CD4-positive, alpha-beta T cell treated with Interleukin-6 at 100 ng/mL for 8 hours (primary cell): ENCODE measurements around the gene SNX20.

ENCODE experiments used
- DNase-seq: peaks from one replicate; pipeline ENCODE4 v3.0.0-alpha.2; 2020; ENCODE audit warnings: mixed read lengths, low spot score

Gene SNX20, protein sequence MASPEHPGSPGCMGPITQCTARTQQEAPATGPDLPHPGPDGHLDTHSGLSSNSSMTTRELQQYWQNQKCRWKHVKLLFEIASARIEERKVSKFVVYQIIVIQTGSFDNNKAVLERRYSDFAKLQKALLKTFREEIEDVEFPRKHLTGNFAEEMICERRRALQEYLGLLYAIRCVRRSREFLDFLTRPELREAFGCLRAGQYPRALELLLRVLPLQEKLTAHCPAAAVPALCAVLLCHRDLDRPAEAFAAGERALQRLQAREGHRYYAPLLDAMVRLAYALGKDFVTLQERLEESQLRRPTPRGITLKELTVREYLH

DNA sequence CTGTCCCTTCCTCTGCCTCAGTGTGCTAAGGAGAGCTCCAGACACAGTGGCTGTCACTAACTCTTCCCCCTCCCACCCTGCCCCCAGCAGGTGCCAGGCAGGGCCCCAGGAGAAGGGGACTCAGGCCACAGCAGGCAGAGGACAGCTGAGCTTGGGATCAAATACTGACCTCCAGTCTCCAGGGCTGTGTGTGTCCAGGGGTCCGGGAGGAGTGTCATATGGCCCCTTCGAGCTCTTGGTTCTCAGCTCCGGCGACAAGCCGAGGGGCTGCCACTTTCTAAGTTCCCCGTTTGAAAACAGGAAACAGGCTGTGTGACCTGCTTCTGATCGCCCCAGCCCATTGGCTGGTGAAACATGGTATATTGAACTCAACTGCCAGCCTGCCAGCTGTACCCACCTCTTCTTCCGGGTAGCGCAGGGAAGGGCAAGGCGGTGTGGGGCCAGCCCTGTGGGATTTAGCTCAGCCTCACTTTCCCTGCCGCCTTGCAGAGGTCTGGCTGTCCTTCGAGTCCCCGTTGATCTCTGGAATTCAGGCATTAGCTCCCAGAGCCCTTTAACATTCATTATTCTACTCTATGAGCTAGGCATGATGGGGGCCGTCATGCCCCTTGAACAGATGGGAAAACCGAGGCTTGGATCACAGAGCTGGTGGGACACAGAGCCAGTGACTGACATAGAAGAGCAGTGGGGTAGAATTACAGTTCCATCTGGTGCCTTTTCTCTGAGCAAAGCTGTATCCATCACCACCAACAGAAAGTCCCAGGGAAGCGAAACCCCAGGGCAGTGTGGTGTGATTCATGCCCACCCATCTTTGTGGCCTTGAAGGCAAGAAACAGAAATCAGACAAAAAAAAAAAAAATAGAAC lies at the start of gene SNX20:
TSS of gene SNX20 (minus strand) at position 292 of the 865 bp plus-strand sequence. CDS start 3,786 bp downstream, outside the sequence.
- peak; percentile 82 for DNase-seq

DNA sequence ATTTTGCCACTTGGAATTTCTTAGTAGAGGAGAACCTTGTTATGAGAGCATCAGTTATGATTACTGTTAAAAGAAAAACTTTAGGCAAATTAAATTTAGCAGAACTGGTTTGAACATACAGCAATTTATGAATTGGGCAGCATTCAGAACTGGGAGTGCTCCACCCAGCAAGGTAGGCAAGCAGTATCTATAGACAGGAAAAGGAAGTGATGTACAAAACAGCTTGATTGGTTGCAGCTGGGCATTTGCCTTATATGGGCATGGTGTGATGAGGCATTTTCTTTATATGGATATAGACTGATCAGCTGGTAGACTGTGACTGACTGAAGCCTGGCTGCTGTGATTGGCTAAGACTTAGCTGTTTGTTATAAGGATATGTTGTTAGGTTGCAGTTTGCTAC lies 43.2 kb upstream of the SNX20 start:
- no peak for DNase-seq

DNA sequence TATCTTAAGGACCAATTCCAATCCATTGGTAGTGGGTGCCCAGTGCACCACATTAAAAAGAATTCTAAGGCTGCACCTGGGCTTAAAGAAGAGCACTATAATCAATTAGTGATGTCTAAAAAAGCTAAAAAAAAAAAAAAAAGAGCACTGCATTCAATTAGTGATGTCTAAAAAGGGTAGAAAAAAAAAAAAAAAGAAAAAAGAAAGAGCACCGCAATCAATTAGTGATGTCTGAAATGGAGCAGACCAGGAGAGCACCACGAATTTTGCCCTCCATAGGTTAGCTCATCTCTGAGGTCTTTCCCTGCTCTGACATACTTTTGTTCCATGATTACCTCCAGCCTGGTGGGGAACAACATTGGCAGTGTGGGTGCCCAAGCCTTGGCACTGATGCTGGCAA lies 41.8 kb upstream of the SNX20 start:
- DNase-seq = no peak

DNA sequence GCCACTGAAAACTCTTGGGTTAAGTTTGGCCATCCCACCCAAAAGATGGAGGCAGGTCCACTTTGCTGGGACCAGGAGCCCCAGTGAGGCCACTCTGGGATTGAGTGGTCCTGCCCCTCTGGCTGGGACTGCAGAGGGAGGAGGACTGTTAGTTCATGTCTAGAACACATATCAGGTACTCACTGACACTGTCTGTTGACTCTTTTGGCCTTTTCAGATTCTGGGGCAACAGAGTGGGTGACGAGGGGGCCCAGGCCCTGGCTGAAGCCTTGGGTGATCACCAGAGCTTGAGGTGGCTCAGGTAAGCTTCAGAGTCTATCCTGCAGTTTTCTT lies 41.3 kb upstream of the SNX20 start:
- no peak for DNase-seq

DNA sequence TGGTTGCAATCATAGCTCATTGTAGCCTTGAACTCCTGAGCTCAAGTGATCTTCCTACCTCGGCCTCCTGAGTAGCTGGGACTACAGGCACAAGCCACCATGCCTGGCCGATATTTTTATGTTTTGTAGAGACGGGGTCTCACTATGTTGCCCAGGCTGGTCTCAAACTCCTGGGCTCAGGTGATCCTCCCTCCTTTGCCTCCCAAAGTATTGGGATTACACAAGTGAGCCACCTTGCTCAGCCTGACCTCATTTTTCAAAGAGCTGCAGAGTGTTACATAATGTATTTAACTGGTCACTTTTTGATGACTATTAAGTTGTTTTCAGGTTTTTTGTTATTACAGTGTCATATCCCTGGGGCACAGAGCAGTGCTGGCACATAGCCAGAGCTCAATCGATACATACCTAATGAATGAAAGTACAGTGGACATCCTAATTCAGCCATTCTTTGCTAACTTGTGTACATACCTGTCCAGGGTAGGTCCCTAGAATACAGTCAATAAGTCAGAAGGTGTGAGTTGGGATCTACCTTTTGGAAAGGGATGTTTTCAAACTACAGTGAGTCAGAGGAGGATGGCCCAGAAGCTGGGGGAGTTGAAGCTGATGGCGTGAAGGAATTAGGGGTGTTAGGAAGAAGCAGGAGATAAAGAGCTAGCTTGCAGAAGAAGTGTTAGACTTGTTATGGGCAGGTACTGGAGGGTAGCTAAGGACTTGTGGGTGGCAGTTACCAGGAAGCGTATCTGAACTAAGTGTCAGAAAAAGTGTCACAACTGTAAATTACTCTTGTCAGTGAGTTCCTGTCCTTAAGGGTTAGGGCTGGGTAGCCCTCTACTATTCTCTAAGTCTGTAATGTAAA lies 40.7 kb upstream of the SNX20 start:
- no peak for DNase-seq

DNA sequence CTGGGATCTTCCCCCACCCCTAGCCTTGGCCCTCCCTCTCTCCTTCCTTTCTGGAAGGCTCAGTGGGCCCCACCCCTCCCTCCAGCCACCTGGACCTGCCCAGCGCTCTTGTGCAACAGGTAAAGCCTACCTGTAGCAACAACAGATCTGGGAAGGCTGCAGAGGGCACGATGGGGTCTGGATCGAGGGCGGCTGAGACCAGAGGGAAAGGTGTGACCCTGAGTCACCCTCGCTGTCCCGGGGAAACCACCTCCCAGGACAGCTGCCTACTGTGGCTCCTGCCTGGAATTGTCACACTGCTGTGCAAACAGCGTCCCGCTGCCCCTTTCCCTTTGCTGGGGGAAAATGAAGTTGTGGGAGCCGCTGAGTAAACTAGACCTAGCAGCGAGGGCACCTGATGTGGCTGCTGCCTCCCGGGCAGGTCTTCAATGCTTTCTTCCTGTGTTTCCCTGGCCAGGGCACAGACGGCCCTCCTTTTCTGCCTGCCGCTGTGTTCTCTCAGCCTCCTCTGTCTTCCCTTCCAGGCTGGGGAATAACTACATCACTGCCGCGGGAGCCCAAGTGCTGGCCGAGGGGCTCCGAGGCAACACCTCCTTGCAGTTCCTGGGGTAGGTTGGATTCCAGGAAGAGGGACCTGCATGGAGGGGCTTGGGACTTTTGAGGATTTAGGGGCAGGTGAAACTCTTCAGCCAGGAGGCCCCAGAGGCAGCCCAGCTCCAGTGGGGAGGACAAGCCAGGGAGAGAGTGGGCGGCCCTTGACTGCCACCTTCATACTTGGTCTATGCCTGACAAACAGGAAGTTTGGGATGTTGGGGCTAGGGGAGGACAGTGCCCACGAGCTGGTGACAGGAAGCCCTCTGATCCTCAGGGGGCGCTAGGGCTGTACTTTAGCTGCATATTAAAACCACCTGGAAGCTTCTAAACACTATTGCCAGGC lies 38.6 kb upstream of the SNX20 start:
- peak; percentile 26 for DNase-seq

DNA sequence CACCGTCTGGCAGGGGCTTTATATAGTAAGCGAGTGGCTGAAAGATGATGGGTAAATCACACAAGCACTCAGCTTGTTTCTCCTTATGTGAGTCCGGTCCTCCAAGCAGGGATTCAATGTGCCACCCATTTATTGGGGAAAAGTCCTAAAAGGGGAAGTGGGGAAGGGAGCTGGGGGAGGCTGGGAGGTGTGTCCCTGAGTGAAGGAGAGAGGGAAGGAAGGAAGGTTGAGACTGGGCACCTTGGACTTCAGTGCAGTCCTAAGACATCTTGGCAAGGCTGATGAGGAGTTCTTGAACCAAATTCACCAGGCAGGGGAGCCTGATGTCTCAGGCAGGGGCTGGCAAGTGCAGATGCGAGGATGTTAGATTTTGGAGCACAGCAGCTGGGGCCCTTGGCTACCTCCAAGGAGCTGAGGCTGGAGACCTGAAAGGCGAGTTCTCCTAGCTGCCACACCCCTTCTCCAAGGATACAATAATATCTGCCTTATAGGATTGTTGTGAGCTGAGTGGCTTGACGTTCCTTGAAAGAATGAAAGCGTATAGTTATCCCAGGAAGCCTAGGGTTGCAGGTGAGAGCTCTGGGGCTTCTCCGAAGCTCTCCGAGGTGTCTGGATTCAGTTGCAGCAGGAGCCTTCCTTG lies 37.8 kb upstream of the SNX20 start:
- DNase-seq = no peak

DNA sequence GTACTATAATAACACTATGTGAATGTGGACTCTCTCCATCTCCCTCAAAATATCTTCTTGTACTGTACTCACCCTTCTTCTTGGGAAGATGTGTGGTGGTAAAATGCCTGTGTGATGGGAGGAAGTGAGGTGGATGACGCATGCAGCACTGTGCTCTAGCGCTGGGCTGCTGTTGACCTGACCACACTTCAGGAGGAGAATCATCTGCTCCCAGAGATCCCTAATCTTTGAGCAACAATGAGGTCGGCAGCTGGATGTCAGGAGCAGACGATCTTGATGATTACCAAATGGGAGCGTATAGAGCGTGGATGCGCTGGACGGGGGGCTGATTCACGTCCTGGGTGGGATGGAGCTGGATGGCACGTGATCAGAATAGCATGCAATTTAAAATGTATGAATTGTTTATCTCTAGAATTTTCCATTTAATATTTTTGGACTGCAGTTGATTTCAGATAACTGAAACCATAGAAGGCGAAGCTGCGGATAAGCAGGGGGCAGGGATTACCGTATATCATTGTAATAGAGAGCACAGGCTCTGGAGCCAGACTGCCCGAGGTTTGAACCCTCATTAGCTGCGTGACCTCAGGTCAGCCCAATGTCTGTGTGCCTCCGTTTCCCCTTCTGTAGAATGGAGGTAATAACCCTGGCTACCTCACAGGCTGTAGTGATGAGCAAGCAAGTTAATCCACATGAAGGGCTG lies 37.1 kb upstream of the SNX20 start:
- no peak for DNase-seq

DNA sequence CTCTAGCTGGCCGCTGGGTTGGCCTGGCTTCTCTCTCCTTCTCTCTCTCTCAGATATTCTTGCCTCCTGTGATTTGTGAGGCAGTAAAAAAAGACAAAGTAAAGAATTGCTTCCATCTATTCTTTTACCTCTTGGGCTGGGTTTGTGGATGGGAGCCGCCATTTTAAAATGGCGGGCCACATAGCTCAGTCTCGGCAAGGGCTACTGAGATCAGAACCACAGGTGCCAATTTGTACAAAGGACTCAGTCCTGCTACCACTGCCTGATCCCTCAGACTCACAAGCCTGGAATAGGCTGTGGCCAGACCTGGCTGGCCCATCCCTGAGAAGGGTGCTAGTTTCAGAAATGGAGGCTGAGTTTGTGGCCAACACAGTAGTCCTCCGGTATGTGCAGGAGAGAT lies 36.4 kb upstream of the SNX20 start:
- no peak for DNase-seq

DNA sequence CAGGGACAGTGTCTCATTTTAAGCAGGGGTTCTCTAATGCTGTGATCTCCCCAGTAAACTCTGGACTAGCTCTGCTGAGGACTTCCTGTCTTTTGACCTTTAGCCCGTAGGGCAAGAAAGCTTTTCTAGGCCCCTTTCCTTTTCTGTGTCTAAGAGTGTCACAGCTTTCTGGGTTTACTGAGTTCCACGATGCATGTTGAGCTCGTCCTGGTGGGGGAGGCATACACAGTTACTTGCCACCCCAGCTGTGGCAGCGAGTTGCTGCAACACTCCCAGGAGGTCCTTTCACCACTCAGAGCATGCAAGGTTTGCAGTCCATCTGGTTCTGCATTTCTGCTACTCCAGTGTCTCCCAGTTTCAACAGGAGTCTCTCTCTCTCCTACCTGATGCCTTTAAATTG lies 36.0 kb upstream of the SNX20 start:
- DNase-seq = no peak

DNA sequence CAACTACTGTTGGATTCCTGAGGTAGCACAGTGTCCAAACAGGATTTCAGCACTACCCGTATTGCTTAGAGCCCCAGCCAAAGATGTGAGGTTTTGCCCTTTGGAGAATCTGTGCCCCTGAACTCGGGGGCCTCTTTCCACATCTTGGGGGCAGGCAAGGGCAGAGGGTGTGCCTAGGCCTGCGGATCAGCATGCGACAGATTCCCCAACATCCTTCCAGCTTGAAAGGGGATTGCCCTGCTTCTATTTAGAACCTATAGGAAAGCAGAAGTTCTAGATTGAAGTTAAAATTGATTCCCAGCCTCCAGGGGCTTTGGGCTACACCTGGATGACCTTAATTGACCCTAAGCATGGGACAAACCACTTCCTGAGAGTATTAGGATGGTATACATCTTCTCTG lies 31.8 kb upstream of the SNX20 start:
- no peak for DNase-seq

DNA sequence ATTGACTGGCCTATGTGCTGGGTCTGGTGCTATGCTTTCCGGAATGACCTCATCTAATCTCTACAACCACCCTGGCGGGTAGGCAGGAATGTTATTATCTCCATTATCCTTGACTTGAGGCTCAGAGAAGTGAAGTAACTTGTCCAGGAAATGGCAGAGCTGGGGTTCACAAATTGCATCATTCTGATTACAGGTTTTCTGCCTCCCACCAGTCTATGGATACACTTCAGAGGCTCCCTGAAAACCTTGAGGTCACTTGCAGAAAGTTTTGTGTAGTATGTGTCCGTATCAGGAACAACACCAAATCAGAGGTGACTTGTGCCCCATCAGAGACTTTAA lies 31.4 kb upstream of the SNX20 start:
- no peak for DNase-seq

DNA sequence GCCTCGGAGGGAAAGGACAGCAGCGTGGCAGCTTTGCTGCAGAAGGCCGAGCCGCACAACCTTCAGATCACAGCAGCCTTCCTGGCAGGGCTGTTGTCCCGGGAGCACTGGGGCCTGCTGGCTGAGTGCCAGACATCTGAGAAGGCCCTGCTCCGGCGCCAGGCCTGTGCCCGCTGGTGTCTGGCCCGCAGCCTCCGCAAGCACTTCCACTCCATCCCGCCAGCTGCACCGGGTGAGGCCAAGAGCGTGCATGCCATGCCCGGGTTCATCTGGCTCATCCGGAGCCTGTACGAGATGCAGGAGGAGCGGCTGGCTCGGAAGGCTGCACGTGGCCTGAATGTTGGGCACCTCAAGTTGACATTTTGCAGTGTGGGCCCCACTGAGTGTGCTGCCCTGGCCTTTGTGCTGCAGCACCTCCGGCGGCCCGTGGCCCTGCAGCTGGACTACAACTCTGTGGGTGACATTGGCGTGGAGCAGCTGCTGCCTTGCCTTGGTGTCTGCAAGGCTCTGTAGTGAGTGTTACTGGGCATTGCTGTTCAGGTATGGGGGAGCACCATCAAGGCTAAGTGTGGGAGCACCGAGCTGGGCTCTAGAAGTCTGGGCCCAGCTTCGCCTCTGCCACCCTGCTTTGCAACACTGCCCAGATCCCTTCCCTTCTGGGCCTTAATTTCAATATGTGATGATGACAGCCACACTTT lies 30.9 kb upstream of the SNX20 start:
- no peak for DNase-seq

DNA sequence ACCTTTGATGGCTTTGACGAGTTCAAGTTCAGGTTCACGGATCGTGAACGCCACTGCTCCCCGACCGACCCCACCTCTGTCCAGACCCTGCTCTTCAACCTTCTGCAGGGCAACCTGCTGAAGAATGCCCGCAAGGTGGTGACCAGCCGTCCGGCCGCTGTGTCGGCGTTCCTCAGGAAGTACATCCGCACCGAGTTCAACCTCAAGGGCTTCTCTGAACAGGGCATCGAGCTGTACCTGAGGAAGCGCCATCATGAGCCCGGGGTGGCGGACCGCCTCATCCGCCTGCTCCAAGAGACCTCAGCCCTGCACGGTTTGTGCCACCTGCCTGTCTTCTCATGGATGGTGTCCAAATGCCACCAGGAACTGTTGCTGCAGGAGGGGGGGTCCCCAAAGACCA lies 29.9 kb upstream of the SNX20 start:
- no peak for DNase-seq

DNA sequence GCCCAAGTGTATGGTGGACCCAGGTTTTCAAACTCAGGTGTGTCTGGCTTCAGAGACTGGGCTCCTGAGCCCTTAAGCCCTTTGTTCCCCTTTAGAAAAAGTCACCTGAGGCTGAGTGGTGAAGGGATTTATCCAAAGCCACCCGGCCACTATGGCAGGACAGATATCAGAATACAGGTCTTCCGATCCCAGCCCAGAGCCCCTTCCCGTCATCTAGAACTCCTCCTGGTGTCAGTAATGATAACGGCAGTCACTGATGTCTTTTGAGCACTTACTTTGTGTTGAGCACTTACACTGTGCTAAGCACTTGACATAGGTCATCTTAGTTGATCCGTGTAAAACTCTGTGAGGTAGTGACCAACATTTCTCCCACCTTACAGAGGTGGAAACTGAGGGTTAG lies 28.9 kb upstream of the SNX20 start:
- no peak for DNase-seq

DNA sequence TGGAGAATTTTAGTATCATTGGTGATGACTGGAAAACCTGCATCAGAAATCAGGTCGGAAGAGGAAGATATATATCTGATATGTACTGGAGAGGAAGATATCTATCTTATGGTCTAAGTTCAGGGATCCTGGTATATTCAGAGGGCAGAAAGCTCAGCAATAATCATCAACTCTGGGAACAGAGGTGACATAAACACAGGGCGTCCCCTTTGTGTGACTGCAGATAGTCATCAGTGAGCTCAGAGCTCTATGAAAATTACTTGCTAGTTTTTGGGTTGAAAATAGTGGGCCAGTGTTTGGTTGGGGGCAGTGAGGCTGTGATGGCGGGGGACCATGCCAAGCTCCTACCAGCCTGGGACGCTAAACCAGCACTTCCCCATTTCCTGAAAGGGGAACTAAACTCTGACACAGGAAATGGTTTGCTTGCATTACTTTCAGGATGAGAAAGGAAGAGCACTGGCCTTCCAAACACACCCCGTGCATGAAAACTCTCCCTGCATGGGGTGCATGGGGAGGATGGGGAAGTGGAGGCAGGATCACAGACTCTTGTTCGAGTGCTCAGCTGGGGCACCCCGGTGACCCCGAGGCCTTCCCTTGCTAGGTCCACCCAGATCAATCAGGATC lies 28.1 kb upstream of the SNX20 start:
- DNase-seq = no peak

DNA sequence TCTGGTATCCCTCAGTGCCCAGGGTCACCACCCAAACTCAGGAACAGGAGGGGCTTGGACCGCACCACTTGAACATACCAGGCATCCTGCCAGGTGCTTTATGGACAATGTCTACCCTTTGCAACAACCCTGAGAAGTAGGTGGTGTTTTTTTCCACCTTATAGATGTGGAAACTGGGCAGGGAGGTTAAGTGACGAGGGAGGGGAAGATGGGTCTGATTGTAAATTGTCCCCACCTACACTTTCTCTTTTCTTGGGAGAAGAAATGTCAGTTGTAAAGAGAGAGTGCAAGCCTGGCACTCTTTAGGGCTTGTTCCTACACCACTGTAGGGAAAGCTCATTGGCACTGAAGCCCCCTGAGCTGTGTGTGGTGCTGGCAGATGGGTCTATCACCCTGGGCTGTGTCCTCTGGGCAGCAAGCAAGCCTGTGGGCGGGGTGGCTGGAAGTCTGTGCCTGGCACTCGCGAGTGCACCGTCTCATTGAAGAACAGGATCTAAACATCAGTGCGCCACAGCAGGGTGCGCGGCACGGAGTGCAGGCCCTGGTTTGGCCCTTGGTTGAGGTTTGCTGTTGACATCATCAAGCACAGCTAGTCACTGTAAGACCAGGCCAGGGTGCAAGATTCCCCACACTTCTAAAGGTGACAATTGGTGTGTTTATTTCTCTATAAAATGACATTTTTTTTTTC lies 27.4 kb upstream of the SNX20 start:
- peak; percentile 30 for DNase-seq

DNA sequence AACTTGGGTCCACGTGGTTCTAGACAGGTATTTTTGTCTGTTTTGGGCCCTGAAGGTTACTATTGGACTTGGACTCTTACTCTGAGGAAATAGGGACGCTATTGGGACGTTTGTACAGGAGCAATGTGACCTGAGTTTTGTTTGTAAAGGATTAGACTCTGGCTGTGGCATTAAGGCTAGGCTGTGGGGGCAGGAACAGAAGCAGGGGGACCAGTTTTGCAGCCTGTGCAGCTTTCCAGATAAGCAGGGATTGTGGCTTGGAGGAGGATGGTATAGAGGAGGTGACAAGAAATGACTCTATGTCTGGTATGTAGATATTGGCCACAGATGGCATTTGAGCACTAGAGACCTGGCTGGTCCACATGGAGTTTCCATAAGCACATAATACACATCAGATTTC lies 25.1 kb upstream of the SNX20 start:
- no peak for DNase-seq
